Mucosa of descending colon (tissue), 3 donors: ENCODE data around the gene BTN3A1. TPM values are rescaled to one million over a fixed set of nuclear protein-coding genes. Genes with fewer than 3 reads are reported as not detected.
A peak's percentile ranks its signal among the peaks of the same experiment; 100 is the strongest.

ENCODE experiments used
- ATAC-seq: fragments of 200-7000 bp; cut with Tn5 transposase; one replicate; pipeline ENCODE4 v1.9.1; 2020; ENCODE audit warnings: mild to moderate bottlenecking, moderate library complexity
- DNase-seq, 3 donors: peaks; one replicate each; pipeline ENCODE4 v3.0.0-alpha.2; 2020
- H3K36me3 ChIP-seq: fragments of 200-600 bp; one replicate; pipeline ENCODE4 v1.8.0; 2021; ENCODE audit warnings: low read depth, mild to moderate bottlenecking
- H3K4me1 ChIP-seq: fragments of 200-600 bp; one replicate; pipeline ENCODE4 v1.8.0; 2021; ENCODE audit warnings: low read depth, mild to moderate bottlenecking
- H3K4me3 ChIP-seq: fragments of 200-600 bp; one replicate; pipeline ENCODE4 v1.8.0; 2021; ENCODE audit warnings: mild to moderate bottlenecking
- H3K9me3 ChIP-seq: fragments of 200-600 bp; one replicate; pipeline ENCODE4 v1.8.0; 2021; ENCODE audit warnings: mild to moderate bottlenecking
- intact Hi-C, 2 donors: fragments of 100-400 bp; cut with DNase I in 1 of 2; cut with micrococcal nuclease in 1 of 2; formaldehyde crosslinking; loops; one replicate each; pipeline versions ENCODE4 v1.11.0 to v1.11.1; 2022; cut with DNase I, micrococcal nuclease
- total RNA-seq, 3 donors: library from RNA; stranded (reverse); fragmentation: NEBNext Ultra II Directional in 2 of 3; extraction: Animal tissue kit (Norgen Biotek cat#: 25700) in 2 of 3; gene quantifications; one replicate each; pipeline versions ENCODE4 v1.2.1 to v1.2.4, GENCODE V29; 2021 to 2023
- TF ChIP-seq, protein P1 (sequence below): fragments of 200-600 bp; IDR thresholded peaks from one replicate; pipeline ENCODE4 v1.8.0; 2022; ENCODE audit warnings: antibody characterized with exemption, mild to moderate bottlenecking
- donor health status: DM: no; HTN: no; CAD: no; lungs with moderate emphysema.
- donor health status: DM: no; HTN: no; CAD: no.
- donor health status: DM: no; HTN: yes; CAD: no.

Gene BTN3A1
- total RNA-seq, 3 donors from 2014 or later, result 25.5 to 45.8 (median 34.4) TPM

DNA sequence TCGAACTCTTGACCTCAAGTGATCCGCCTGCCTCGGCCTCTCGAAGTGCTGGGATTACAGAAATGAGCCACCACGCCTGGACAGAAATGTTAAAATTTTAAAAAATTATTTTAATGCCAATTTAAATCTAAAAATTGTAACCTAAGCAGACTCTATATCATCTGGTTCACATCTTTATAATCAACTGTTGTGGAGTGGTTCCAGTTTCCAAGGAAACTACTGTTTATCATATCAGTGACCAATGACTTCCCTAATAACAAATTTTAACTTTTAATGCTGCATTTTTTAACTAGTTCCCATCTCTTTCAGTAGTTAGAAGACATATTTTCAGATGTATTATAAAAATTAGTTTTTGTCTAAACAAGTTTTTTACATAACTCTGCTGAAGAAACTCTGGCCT, 42.3 kb upstream of the BTN3A1 start:
- no peaks in the 10 kb centered on the region for H3K4me1 ChIP-seq
- no peak overlapping the region for H3K4me3 ChIP-seq
- ATAC-seq (no peak), DNase-seq (no peak)
- H3K36me3 ChIP-seq, result no peaks in the 10 kb centered on the region
- no peaks in the 10 kb centered on the region for H3K9me3 ChIP-seq
- intact Hi-C loops, result no loop called here
- TF ChIP-seq, protein P1, sequence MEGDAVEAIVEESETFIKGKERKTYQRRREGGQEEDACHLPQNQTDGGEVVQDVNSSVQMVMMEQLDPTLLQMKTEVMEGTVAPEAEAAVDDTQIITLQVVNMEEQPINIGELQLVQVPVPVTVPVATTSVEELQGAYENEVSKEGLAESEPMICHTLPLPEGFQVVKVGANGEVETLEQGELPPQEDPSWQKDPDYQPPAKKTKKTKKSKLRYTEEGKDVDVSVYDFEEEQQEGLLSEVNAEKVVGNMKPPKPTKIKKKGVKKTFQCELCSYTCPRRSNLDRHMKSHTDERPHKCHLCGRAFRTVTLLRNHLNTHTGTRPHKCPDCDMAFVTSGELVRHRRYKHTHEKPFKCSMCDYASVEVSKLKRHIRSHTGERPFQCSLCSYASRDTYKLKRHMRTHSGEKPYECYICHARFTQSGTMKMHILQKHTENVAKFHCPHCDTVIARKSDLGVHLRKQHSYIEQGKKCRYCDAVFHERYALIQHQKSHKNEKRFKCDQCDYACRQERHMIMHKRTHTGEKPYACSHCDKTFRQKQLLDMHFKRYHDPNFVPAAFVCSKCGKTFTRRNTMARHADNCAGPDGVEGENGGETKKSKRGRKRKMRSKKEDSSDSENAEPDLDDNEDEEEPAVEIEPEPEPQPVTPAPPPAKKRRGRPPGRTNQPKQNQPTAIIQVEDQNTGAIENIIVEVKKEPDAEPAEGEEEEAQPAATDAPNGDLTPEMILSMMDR, result no peak

DNA sequence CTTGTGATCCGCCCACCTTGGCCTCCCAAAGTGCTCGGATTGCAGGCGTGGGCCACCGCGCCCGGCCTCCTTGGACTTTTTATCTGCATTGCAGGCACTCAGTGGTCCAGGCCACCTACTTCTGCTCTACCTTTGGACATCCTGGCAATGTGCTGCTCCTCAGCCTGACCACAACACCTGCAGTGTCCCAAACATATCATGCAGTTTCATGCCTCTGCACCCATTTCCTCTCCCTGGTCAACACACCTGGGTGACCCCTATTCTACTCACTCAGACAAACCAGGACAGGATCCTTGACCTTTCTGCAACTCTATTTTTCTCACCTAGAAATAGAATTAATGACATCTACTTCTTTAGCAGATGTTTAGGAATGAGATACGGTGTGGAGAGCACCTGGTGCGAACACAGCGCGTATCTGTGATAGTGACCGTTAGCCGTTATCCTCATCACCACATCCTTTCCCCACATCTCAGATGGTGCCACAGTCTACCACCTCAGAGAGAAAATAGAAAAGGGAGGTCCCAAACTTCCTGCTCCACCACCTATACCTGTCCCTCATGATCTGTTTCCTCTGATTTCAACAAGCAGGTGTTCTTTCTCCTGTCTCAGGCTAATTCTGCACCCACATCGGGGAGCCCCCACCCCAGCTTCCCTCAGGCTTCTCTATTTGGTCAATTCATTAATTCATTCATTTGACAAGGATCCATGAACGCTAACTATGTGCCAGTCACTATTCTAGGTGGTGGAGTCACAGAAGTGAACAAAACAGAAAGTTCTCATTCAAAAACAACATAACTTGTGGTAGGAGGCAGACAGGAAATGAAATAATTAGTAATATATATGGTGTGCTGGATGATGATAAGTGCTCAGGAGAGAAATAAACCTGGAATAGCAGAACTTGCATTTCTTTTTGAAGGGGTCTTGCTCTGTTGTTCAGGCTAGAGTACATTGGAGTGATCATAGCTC, 41.3 kb upstream of the BTN3A1 start:
- TF ChIP-seq, protein P1, result no peak
- intact Hi-C loops, result no loop called here
- peak; percentile 15 for ATAC-seq
- no peaks in the 10 kb centered on the region for H3K9me3 ChIP-seq
- DNase-seq, result peak in 1 of 3 donors; percentile 29
- no peak overlapping the region for H3K4me3 ChIP-seq
- H3K4me1 ChIP-seq, result no peaks in the 10 kb centered on the region
- H3K36me3 ChIP-seq, result no peaks in the 10 kb centered on the region

DNA sequence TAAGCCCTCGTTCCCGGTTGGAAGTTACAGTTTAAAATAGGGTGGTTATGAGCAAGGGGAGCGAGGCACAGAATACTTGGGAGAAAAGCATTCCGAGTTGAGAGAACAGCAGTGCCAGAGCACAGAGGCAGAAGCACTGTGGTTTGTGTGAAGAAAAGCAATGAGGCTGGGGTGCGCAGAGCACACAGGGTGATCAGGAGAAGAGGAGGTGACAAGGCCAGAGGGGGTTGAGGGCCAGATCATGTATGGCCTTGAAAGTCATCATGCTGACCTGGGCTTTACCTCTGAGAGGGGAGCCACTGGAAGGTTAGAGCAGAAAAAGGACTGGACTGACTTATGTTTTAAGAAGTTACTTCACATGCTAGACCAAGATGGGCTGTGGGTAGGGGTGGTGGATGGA, 40.5 kb upstream of the BTN3A1 start:
- no peaks in the 10 kb centered on the region for H3K9me3 ChIP-seq
- ATAC-seq, result no peak
- H3K36me3 ChIP-seq, result no peaks in the 10 kb centered on the region
- TF ChIP-seq, protein P1, result no peak
- intact Hi-C loops, result no loop called here
- DNase-seq, result no peak
- H3K4me1 ChIP-seq, result peaks cover 2% of the 10 kb centered on the region
- H3K4me3 ChIP-seq, result no peak overlapping the region

DNA sequence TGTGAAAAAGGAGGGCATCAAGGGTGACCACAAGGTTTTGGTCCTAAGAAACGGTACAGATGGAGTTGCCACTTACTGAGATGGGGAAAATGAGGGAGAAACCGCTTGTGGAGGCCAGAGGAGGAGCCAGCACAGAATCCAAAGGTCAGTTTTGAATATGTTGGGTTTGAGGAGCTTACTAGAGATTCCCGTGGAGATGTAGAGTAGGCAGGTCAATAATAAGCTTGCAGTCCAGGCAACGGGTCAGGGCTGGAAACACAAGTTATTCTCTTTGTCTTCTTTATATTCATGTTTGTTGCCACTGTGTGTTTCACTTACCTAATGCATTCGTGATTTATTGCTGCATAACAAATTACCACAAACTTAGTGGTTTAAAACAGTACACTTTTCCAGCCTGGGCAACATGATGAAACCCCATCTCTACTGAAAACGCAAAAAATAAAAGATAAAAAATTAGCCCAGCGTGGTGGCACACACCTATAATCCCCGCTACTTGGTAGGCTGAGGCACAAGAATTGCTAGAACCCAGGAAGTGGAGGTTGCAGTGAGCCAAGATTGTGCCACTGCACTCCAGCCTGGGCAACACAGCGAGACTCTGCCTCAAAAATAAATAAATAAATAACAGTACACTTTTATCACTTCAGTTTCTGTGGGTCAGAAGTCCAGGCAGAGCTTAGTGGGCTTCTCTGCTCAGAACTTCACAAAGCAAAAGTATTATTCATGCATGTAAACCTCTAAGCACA, 39.8 kb upstream of the BTN3A1 start:
- H3K9me3 ChIP-seq, result no peaks in the 10 kb centered on the region
- H3K4me3 ChIP-seq, result no peak overlapping the region
- DNase-seq, result no peak
- ATAC-seq, result no peak
- H3K36me3 ChIP-seq, result no peaks in the 10 kb centered on the region
- peaks cover 4% of the 10 kb centered on the region for H3K4me1 ChIP-seq
- intact Hi-C loops, result no loop called here
- TF ChIP-seq, protein P1, result no peak

DNA sequence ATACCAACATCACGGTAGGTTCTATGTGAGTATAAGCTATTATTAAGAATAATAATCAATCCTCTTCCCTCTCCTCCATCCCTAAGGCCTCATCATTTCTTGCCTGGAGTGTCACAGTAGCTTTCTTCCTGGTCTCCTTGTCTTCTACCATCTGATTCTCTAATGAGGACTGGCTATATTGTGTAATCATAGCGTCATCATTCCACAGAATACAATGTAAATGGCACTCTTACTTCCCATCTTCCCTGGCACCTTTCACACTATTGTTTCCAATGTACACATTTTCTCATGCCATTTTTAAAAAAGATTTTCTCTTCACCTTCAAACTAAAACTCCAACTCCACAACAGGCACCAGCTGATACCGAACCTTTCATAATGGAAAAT, 39.2 kb upstream of the BTN3A1 start:
- no peak for ATAC-seq
- H3K4me3 ChIP-seq, result no peak overlapping the region
- no peaks in the 10 kb centered on the region for H3K9me3 ChIP-seq
- TF ChIP-seq, protein P1, result no peak
- peaks cover 4% of the 10 kb centered on the region for H3K4me1 ChIP-seq
- no peak for DNase-seq
- no peaks in the 10 kb centered on the region for H3K36me3 ChIP-seq
- intact Hi-C loops, result no loop called here
